Endothelial cell of umbilical vein (primary cell): Measurements from ENCODE around the gene SPRR1A. TPM values are rescaled to one million over a fixed set of nuclear protein-coding genes. Genes with fewer than 3 reads are reported as not detected.

Experiments
- BruUV-seq: library from RNA; stranded (reverse); fragments of 400-500 nt; replicated peaks from 2 replicates; lab custom pipeline; 2021; lab: Mats Ljungman, UMichigan
- CTCF ChIA-PET: fragments of 300-600, 350-600 bp; sonication (Branson Sonifier 250); formaldehyde crosslinking; loops from one replicate; lab custom pipeline; 2021; ENCODE audit warnings: antibody characterized with exemption, inconsistent platforms; lab: Charles Lee
- POLR2A ChIA-PET: fragments of 300-600, 350-600 bp; sonication (Branson Sonifier 250); formaldehyde crosslinking; loops from one replicate; lab custom pipeline; 2021; ENCODE audit warnings: antibody characterized with exemption, inconsistent platforms; lab: Charles Lee
- DNase-seq: peaks from one replicate; pipeline ENCODE4 v3.0.0-alpha.2; 2011; ENCODE audit warnings: low read depth, low spot score
- FAIRE-seq: peaks from 2 replicates; lab custom pipeline; 2011; peaks lifted over from hg19 to GRCh38; lab: Jason Lieb, UNC
- H2AFZ ChIP-seq: 2 replicates; pipeline ENCODE4 v1.6.0; 2012; ENCODE audit warnings: low read depth, low read length, control low read depth, inconsistent platforms
- H3K27ac ChIP-seq: 2 replicates; pipeline ENCODE4 v1.5.1; 2011; ENCODE audit warnings: low read depth, mild to moderate bottlenecking, control low read depth, low read length, moderate library complexity; ENCODE audit not compliant: insufficient read depth
- H3K27me3 ChIP-seq, 2 experiments: 2 replicates each; pipeline versions ENCODE4 v1.6.0 to v1.6.1; 2011; ENCODE audit warnings: low read length in 2 of 2, mixed read lengths in 1 of 2; ENCODE audit not compliant: control insufficient read depth in 2 of 2, insufficient read depth in 2 of 2
- H3K36me3 ChIP-seq, 2 experiments: 2 replicates in 1 of 2; 3 replicates in 1 of 2; pipeline ENCODE4 v1.5.1; 2011; ENCODE audit warnings: low read length in 2 of 2, mild to moderate bottlenecking in 1 of 2, moderate library complexity in 1 of 2; ENCODE audit not compliant: control insufficient read depth in 2 of 2, insufficient read depth in 2 of 2; ENCODE audit errors: extremely low read depth in 1 of 2
- H3K4me1 ChIP-seq: 3 replicates; pipeline ENCODE4 v1.5.1; 2011; ENCODE audit warnings: mild to moderate bottlenecking, low read length; ENCODE audit not compliant: control insufficient read depth, insufficient read depth; ENCODE audit errors: extremely low read depth
- H3K4me2 ChIP-seq: 2 replicates; pipeline ENCODE4 v1.6.1; 2011; ENCODE audit warnings: low read length, control low read depth, mixed read lengths; ENCODE audit not compliant: insufficient read depth
- H3K4me3 ChIP-seq, 3 experiments: fragments of 200-600 bp in 1 of 3; sonication (generic), shearing (Covaris generic) in 1 of 3; replicated peaks in 1 of 3; 2 replicates each; pipeline ENCODE4 v1.5.1; 2011 to 2016; ENCODE audit warnings: control low read depth in 3 of 3, low read length in 3 of 3, mild to moderate bottlenecking in 2 of 3, inconsistent platforms in 1 of 3, low read depth in 1 of 3, moderate library complexity in 1 of 3; ENCODE audit not compliant: insufficient read depth in 1 of 3
- H3K79me2 ChIP-seq: 2 replicates; pipeline ENCODE4 v1.6.0; 2012; ENCODE audit warnings: low read length, inconsistent platforms; ENCODE audit not compliant: control insufficient read depth, insufficient read depth
- H3K9ac ChIP-seq: replicated peaks from 2 replicates; pipeline ENCODE3; 2011; ENCODE audit warnings: low read length, control low read depth; ENCODE audit not compliant: insufficient read depth; ENCODE audit errors: extremely low read depth
- H3K9me1 ChIP-seq: replicated peaks from 3 replicates; pipeline ENCODE4 v1.6.0; 2011; ENCODE audit warnings: mild to moderate bottlenecking, low read length; ENCODE audit not compliant: control insufficient read depth, insufficient read depth; ENCODE audit errors: extremely low read depth
- H3K9me3 ChIP-seq: replicated peaks from 2 replicates; pipeline ENCODE4 v1.5.1; 2012; ENCODE audit warnings: low read length, inconsistent platforms; ENCODE audit not compliant: control insufficient read depth, insufficient read depth
- H4K20me1 ChIP-seq: replicated peaks from 2 replicates; pipeline ENCODE3; 2011; ENCODE audit warnings: mild to moderate bottlenecking, low read length; ENCODE audit not compliant: control insufficient read depth, insufficient read depth; ENCODE audit errors: extremely low read depth
- CTCF ChIP-seq, 2 donors: IDR thresholded peaks; 1 replicate in 1 of 2; 2 replicates in 1 of 2; pipeline ENCODE4 v1.5.1; 2011; ENCODE audit warnings: low read length in 2 of 2, mild to moderate bottlenecking in 2 of 2, moderate library complexity in 2 of 2, control low read depth in 1 of 2, inconsistent platforms in 1 of 2, low read depth in 1 of 2; ENCODE audit not compliant: insufficient read depth in 1 of 2; ENCODE audit errors: extremely low read depth in 1 of 2
- EZH2 ChIP-seq: IDR thresholded peaks from 2 replicates; pipeline ENCODE4 v1.6.1; 2012; ENCODE audit warnings: borderline replicate concordance, low read depth, mild to moderate bottlenecking, moderate library complexity, low read length, inconsistent platforms; ENCODE audit not compliant: severe bottlenecking
- FOS ChIP-seq: IDR thresholded peaks from 2 replicates; pipeline ENCODE4 v1.6.1; 2011; ENCODE audit warnings: mild to moderate bottlenecking, low read length, moderate library complexity, borderline replicate concordance; ENCODE audit not compliant: insufficient read depth
- GATA2 ChIP-seq: IDR thresholded peaks from 2 replicates; pipeline ENCODE4 v1.7.0; 2011; ENCODE audit warnings: low read depth, mild to moderate bottlenecking, moderate library complexity, mixed read lengths, low read length; ENCODE audit not compliant: insufficient read length, insufficient read depth
- JUN ChIP-seq: IDR thresholded peaks from 2 replicates; pipeline ENCODE4 v1.6.1; 2011; ENCODE audit warnings: borderline replicate concordance, low read depth; ENCODE audit not compliant: insufficient read length, insufficient read depth
- MAX ChIP-seq: IDR thresholded peaks from 2 replicates; pipeline ENCODE4 v1.6.1; 2011; ENCODE audit not compliant: insufficient read depth, insufficient read length
- MYC ChIP-seq: IDR thresholded peaks from one replicate; pipeline ENCODE4 v1.6.1; 2011; ENCODE audit warnings: mild to moderate bottlenecking, low read depth, low read length
- POLR2A ChIP-seq: IDR thresholded peaks from 2 replicates; pipeline ENCODE4 v1.6.1; 2012; ENCODE audit warnings: low read depth, mild to moderate bottlenecking, control low read depth, low read length
- POLR2AphosphoS5 ChIP-seq: IDR thresholded peaks from 2 replicates; pipeline ENCODE4 v1.6.1; 2012; ENCODE audit warnings: low read depth, mild to moderate bottlenecking, control low read depth, low read length, moderate library complexity; ENCODE audit not compliant: insufficient read depth
- dilution Hi-C: fragments of 300-500 bp; cut with MboI; formaldehyde crosslinking; loops from one replicate; pipeline ENCODE4 v1.15.0; 2019; ENCODE audit warnings: low sequenced_read_pairs; ENCODE audit not compliant: extremely low pct_ligation_motif_present
- intact Hi-C: fragments of 100-400 bp; cut with micrococcal nuclease; formaldehyde crosslinking; loops from one replicate; pipeline ENCODE4 v1.10.0; 2022
- polyA plus RNA-seq, 4 experiments: library from polyadenylated mRNA; depleted of rRNA in 3 of 4; stranded (reverse) in 3 of 4; unstranded in 1 of 4; fragments of >200 nt; gene quantifications; 2 replicates each; pipeline versions ENCODE4 v1.2.1 to v1.2.3, GENCODE V29; 2011 to 2012; ENCODE audit warnings: missing spikeins in 1 of 4
- total RNA-seq: library from RNA; stranded (reverse); gene quantifications from 2 replicates; pipeline ENCODE4 v1.2.3, GENCODE V29; 2021

SPRR1A gene
- total and polyA plus RNA-seq, 2 donors (not counting 3 experiments of a cell fraction or from before 2014, with no cell fraction given), result not detected

GRCh38 chr1:153025797-153026196 is 41.9 kb downstream of the SPRR1A start:
- no peaks in the 10 kb centered on the region for H4K20me1 ChIP-seq
- ChIA-PET CTCF (no interaction called here), POLR2A (no interaction called here)
- no peak overlapping the region for H3K27ac ChIP-seq
- DNase-seq, result no peak
- BruUV-seq, result no TSS peak
- H3K36me3 ChIP-seq, result no peaks in the 10 kb centered on the region
- FAIRE-seq, result no peak
- H2AFZ ChIP-seq, result no peak overlapping the region
- H3K4me3 ChIP-seq, result no peak overlapping the region
- no peaks in the 10 kb centered on the region for H3K9me1 ChIP-seq
- no peak overlapping the region for H3K9ac ChIP-seq
- H3K4me2 ChIP-seq, result no peak overlapping the region
- H3K9me3 ChIP-seq, result no peaks in the 10 kb centered on the region
- intact Hi-C loops, result no loop called here
- H3K4me1 ChIP-seq, result no peaks in the 10 kb centered on the region
- dilution Hi-C loops, result no loop called here
- H3K79me2 ChIP-seq, result no peaks in the 10 kb centered on the region
- TF ChIP-seq CTCF (IDR thresholded peaks at IDR 0.05; ENCODE audit: extremely low read depth in 1 of 2, insufficient read depth in 1 of 2, low read depth in 1 of 2, low read length in 2 of 2) (no peak), EZH2 (no peak), GATA2 (no peak), POLR2AphosphoS5 (no peak), MAX (no peak), POLR2A (no peak), JUN (no peak), MYC (no peak), FOS (no peak)
- H3K27me3 ChIP-seq, result no peaks in the 10 kb centered on the region
